H1 (cell line): ENCODE data around the gene PA2G4.

Source experiments
- CHD2 ChIP-seq: IDR thresholded peaks from 2 replicates; pipeline ENCODE4 v1.6.1; 2012; ENCODE audit warnings: low read length, improper control_type of control experiment
- CTCF ChIP-seq, 3 experiments: IDR thresholded peaks; 1 replicate in 2 of 3; 2 replicates in 1 of 3; pipeline versions ENCODE4 v1.5.1 to v1.6.1; 2011; ENCODE audit warnings: low read length in 3 of 3, mild to moderate bottlenecking in 3 of 3, inconsistent platforms in 2 of 3, low read depth in 1 of 3, moderate library complexity in 1 of 3; ENCODE audit not compliant: insufficient read depth in 1 of 3; ENCODE audit errors: control extremely low read depth in 1 of 3
- E2F6 ChIP-seq: IDR thresholded peaks from 2 replicates; pipeline ENCODE4 v1.6.1; 2012; ENCODE audit warnings: inconsistent platforms
- GABPA ChIP-seq: IDR thresholded peaks from 2 replicates; pipeline ENCODE4 v1.6.1; 2011; ENCODE audit warnings: mild to moderate bottlenecking, low read length, moderate library complexity, borderline replicate concordance; ENCODE audit not compliant: insufficient read depth
- JUND ChIP-seq: IDR thresholded peaks from 2 replicates; pipeline ENCODE4 v1.6.1; 2011; ENCODE audit warnings: mild to moderate bottlenecking, improper control_type of control experiment, low read length
- MAX ChIP-seq: IDR thresholded peaks from 2 replicates; pipeline ENCODE4 v1.6.1; 2012; ENCODE audit warnings: inconsistent platforms
- NANOG ChIP-seq: IDR thresholded peaks from 2 replicates; pipeline ENCODE4 v1.6.1; 2011; ENCODE audit warnings: low read length, low read depth, mild to moderate bottlenecking, inconsistent platforms; ENCODE audit not compliant: insufficient read depth, poor library complexity, severe bottlenecking
- POLR2A ChIP-seq, 2 experiments: IDR thresholded peaks; 1 replicate in 1 of 2; 2 replicates in 1 of 2; pipeline ENCODE4 v1.6.1; 2011; ENCODE audit warnings: low read depth in 2 of 2, low read length in 2 of 2, mild to moderate bottlenecking in 2 of 2; ENCODE audit errors: control extremely low read depth in 1 of 2
- POLR2AphosphoS5 ChIP-seq: IDR thresholded peaks from 2 replicates; pipeline ENCODE4 v1.6.1; 2011; ENCODE audit warnings: low read depth, low read length
- RXRA ChIP-seq: IDR thresholded peaks from 2 replicates; pipeline ENCODE4 v1.6.1; 2011; ENCODE audit warnings: low read depth, mild to moderate bottlenecking, low read length, moderate library complexity; ENCODE audit not compliant: insufficient read depth
- SAP30 ChIP-seq: fragments of 300-600 bp; sonication (generic); IDR thresholded peaks from 2 replicates; pipeline ENCODE4 v1.7.1; 2012; ENCODE audit warnings: low read length, moderate library complexity, mild to moderate bottlenecking, inconsistent platforms; ENCODE audit not compliant: insufficient read depth, insufficient replicate concordance
- SP2 ChIP-seq: IDR thresholded peaks from 2 replicates; pipeline ENCODE4 v1.6.1; 2012; ENCODE audit warnings: mild to moderate bottlenecking, low read length, inconsistent platforms
- TCF12 ChIP-seq: IDR thresholded peaks from 2 replicates; pipeline ENCODE4 v1.6.1; 2011; ENCODE audit warnings: low read depth, mild to moderate bottlenecking, low read length

GRCh38 chr12:56107242-56107641 lies 2.9 kb downstream of the PA2G4 start:
- TF ChIP-seq CTCF (IDR thresholded peaks at IDR 0.05; ENCODE audit: control extremely low read depth in 1 of 3, insufficient read depth in 1 of 3, low read depth in 1 of 3, low read length in 3 of 3) = no peak
- no peak for TF ChIP-seq RXRA
- TF ChIP-seq E2F6 = no peak
- no peak for TF ChIP-seq MAX
- TF ChIP-seq POLR2A (IDR thresholded peaks at IDR 0.05; ENCODE audit: control extremely low read depth in 1 of 2, low read depth in 2 of 2, low read length in 2 of 2) = no peak
- no peak for TF ChIP-seq CHD2
- TF ChIP-seq NANOG = no peak
- no peak for TF ChIP-seq SAP30
- TF ChIP-seq JUND = no peak
- TF ChIP-seq TCF12 = no peak
- no peak for TF ChIP-seq SP2
- no peak for TF ChIP-seq POLR2AphosphoS5
- no peak for TF ChIP-seq GABPA
